Transverse colon (tissue), 4 donors: ENCODE measurements around the gene EIF4E2. TPM values are rescaled to one million over a fixed set of nuclear protein-coding genes. Genes with fewer than 3 reads are reported as not detected.

Experiments used
- DNase-seq: peaks from one replicate; pipeline ENCODE4 v3.0.0-alpha.2; 2019
- H3K27ac ChIP-seq, 4 donors: fragments of 200-600 bp; sonication (generic); 2 replicates each; pipeline ENCODE4 v1.5.1; 2016 to 2018; ENCODE audit warnings: inconsistent platforms in 4 of 4
- H3K27me3 ChIP-seq: fragments of 200-600 bp; sonication (generic); 2 replicates; pipeline ENCODE4 v1.5.1; 2017; ENCODE audit warnings: inconsistent platforms
- H3K36me3 ChIP-seq, 4 donors: fragments of 200-600 bp; sonication (generic); 2 replicates each; pipeline ENCODE4 v1.5.1; 2017 to 2019; ENCODE audit warnings: inconsistent platforms in 4 of 4
- H3K4me1 ChIP-seq, 4 donors: fragments of 200-600 bp; sonication (generic); 2 replicates each; pipeline ENCODE4 v1.5.1; 2017 to 2020; ENCODE audit warnings: inconsistent platforms in 4 of 4
- H3K4me3 ChIP-seq, 4 donors: fragments of 200-600 bp; sonication (generic); 1 replicate in 1 of 4; 2 replicates in 3 of 4; pipeline versions ENCODE4 v1.5.1 to v1.6.1; 2017 to 2019; ENCODE audit warnings: inconsistent platforms in 4 of 4
- H3K9me3 ChIP-seq, 2 donors: fragments of 200-600 bp; sonication (generic); 2 replicates each; pipeline ENCODE4 v1.5.1; 2017 to 2019; ENCODE audit warnings: inconsistent platforms in 2 of 2
- CTCF ChIP-seq, 5 experiments: fragments of 200-600 bp in 3 of 5; fragments of 450-650 bp in 2 of 5; sonication (generic) in 3 of 5; IDR thresholded peaks; 1 replicate in 2 of 5; 2 replicates in 3 of 5; pipeline ENCODE4 v1.5.1; 2016 to 2017; ENCODE audit warnings: antibody characterized with exemption in 5 of 5, inconsistent platforms in 3 of 5, mild to moderate bottlenecking in 2 of 5, moderate library complexity in 1 of 5
- EP300 ChIP-seq: sonication (generic); formaldehyde crosslinking; IDR thresholded peaks from one replicate; pipeline ENCODE4 v1.6.1; 2017; ENCODE audit warnings: antibody characterized with exemption, low read depth
- POLR2A ChIP-seq: fragments of 450-650 bp; IDR thresholded peaks from one replicate; pipeline ENCODE4 v1.6.1; 2016; ENCODE audit warnings: antibody characterized with exemption, mild to moderate bottlenecking, moderate library complexity
- POLR2AphosphoS5 ChIP-seq, 3 donors: sonication (generic); formaldehyde crosslinking; IDR thresholded peaks; one replicate each; pipeline ENCODE4 v1.6.1; 2016; ENCODE audit warnings: antibody characterized with exemption in 3 of 3
- WGBS, 2 donors: methylation state at CpG; one replicate each; pipeline ENCODE4 v1.1.5; 2018; ENCODE audit warnings: low coverage in 1 of 2; 5-methylcytosine and 5-hydroxymethylcytosine counted together
- in situ Hi-C, 4 donors: fragments of 200-750 bp; cut with MboI; loops; one replicate each; pipeline versions ENCODE4 v1.15.0 to v1.15.1; 2017; ENCODE audit warnings: low sequenced_read_pairs in 3 of 4, low pct_ligation_motif_present in 1 of 4, low pct_unique_long_range_greater_than_20kb in 1 of 4
- intact Hi-C: fragments of 100-400 bp; cut with DNase I; formaldehyde crosslinking; loops from one replicate; pipeline ENCODE4 v1.15.1; 2023; ENCODE audit warnings: low total_unique reads
- total RNA-seq, 4 donors: library from RNA; depleted of rRNA; stranded (reverse); fragments of >200 nt; gene quantifications; one replicate each; pipeline ENCODE4 v1.1.0, GENCODE V29; 2016

EIF4E2 gene
- total RNA-seq, 4 donors from 2014 or later, result 46.0 to 2,324 (median 55.7) TPM

DNA sequence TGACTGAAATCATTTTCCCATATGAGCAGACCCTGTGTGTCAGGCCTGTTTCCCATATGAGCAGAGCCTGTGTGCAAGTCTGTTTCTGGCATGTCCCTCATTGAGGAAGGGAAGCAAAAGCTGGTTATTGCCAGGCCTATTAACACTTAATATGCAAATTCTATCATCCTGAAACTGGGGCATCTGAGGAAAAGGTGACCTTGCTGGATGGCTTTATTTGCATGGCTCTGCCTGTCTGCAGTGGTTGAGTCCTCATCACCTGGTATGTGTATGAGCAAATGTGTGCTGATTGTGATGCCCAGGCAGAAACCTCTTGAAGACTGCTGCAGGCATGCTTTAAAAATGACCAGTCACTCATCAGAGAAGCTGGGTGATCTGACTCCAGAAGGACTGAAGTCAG is 31.2 kb downstream of the EIF4E2 start:
- Histone ChIP-seq H3K27ac (no peak overlapping the region), H3K4me3 (no peak overlapping the region), H3K27me3 (no peaks in the 10 kb centered on the region), H3K9me3 (no peaks in the 10 kb centered on the region), H3K4me1 (peaks cover 0 to 18% (median 12%) of the 10 kb centered on the region in 4 donors), H3K36me3 (peaks cover 0 to 7% (median 4%) of the 10 kb centered on the region in 4 donors)
- intact Hi-C loops (no loop called here), in situ Hi-C loops (no loop called here)
- no peak for DNase-seq
- TF ChIP-seq EP300 (no peak), POLR2AphosphoS5 (IDR thresholded peaks at IDR 0.05) (no peak), CTCF (IDR thresholded peaks at IDR 0.05) (no peak), POLR2A (no peak)

- in situ Hi-C loops, result no loop called here
- H3K4me1 ChIP-seq, result peaks cover 4 to 27% (median 20%) of the 10 kb centered on the region in 4 donors
- DNase-seq, result no peak
- peaks cover 0 to 7% (median 4%) of the 10 kb centered on the region in 4 donors for H3K36me3 ChIP-seq
- TF ChIP-seq EP300 (no peak), CTCF (IDR thresholded peaks at IDR 0.05) (no peak), POLR2AphosphoS5 (IDR thresholded peaks at IDR 0.05) (no peak), POLR2A (no peak)
- WGBS, 2 donors, result 62 to 93% methylated on average over 3 to 6 of the region's 6 CpGs
- no peak overlapping the region for H3K4me3 ChIP-seq
- intact Hi-C loops, result no loop called here
- H3K9me3 ChIP-seq, result no peaks in the 10 kb centered on the region
- H3K27me3 ChIP-seq, result no peaks in the 10 kb centered on the region
- no peak overlapping the region for H3K27ac ChIP-seq
These were observed 33.7 kb downstream of the EIF4E2 start for GRCh38 chr2:232584238-232584637.

- WGBS, 2 donors, result 79 to 80% methylated on average over 3 to 5 of the region's 5 CpGs
- Histone ChIP-seq H3K27me3 (no peaks in the 10 kb centered on the region), H3K9me3 (no peaks in the 10 kb centered on the region), H3K27ac (peak overlapping the region in 1 of 4 donors; percentile 30), H3K36me3 (peaks cover 0 to 4% (median 2%) of the 10 kb centered on the region in 4 donors), H3K4me1 (peaks cover 5 to 16% (median 12%) of the 10 kb centered on the region in 4 donors), H3K4me3 (no peak overlapping the region)
- intact Hi-C loops, result no loop called here
- DNase-seq, result no peak
- in situ Hi-C loops, result no loop called here
- TF ChIP-seq EP300 (no peak), POLR2AphosphoS5 (IDR thresholded peaks at IDR 0.05) (no peak), POLR2A (no peak), CTCF (IDR thresholded peaks at IDR 0.05) (no peak)
These were observed 36.5 kb downstream of the EIF4E2 start for GRCh38 chr2:232586943-232587505.

- peaks cover 0 to 4% (median under 1%) of the 10 kb centered on the region in 4 donors for H3K36me3 ChIP-seq
- peaks cover 5 to 21% (median 15%) of the 10 kb centered on the region in 4 donors for H3K4me1 ChIP-seq
- 86% methylated on average over 7 of the region's 7 CpGs; no CpG with 5 or more reads in 1 of the 2 donors for WGBS, 2 donors
- in situ Hi-C loops (no loop called here), intact Hi-C loops (no loop called here)
- no peak for DNase-seq
- no peak overlapping the region for H3K4me3 ChIP-seq
- TF ChIP-seq POLR2AphosphoS5 (IDR thresholded peaks at IDR 0.05) (no peak), EP300 (no peak), CTCF (IDR thresholded peaks at IDR 0.05) (no peak), POLR2A (no peak)
- H3K27me3 ChIP-seq, result no peaks in the 10 kb centered on the region
- peak overlapping the region in 2 of 4 donors; percentile 30 to 58 for H3K27ac ChIP-seq
- no peaks in the 10 kb centered on the region for H3K9me3 ChIP-seq
These were observed 37.0 kb downstream of the EIF4E2 start for GRCh38 chr2:232587512-232587911.
